ENCODE data around the gene IL1RAPL1.

The IL1RAPL1 gene

DNA sequence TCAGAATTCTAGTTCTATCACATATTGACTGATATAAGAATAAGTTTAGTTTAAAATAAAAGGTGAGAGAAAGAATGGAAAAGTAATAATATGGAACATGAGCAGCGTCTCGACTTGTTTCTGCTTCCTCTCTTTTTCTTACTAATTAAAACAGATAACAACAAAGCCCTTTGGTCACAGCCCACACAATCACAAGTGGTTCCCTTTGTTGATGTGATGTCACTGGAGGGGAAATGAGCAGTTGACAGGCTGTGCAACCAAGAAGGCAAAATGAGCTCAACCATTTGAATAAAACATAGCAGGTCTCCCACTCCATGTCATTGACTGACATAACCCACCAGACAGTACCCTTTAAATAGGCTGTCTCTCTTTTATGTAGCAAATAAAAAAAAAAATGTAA lies 1285.6 kb downstream of the IL1RAPL1 start:
- DNase-seq (ENCODE audit: low spot score): no peak

DNA sequence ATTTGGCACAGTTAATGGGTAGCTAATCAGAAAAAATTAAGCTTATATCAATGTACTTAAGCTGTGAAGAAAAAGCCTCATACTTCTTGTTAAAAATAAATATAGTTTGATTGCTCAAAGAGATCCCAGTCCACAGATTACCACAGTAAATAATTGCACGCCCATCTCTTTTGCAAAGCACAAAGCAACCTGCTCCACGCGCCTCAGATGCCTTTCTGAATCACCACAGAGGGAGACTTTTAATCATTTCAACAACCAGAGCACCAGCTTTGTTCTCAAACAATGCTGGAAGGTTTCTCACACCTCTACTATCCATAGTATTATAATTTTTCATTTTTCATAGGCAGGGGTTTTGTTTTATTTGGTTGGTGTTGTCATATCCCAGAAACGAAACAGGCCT lies 1289.5 kb downstream of the IL1RAPL1 start:
- TF ChIP-seq, protein P1, sequence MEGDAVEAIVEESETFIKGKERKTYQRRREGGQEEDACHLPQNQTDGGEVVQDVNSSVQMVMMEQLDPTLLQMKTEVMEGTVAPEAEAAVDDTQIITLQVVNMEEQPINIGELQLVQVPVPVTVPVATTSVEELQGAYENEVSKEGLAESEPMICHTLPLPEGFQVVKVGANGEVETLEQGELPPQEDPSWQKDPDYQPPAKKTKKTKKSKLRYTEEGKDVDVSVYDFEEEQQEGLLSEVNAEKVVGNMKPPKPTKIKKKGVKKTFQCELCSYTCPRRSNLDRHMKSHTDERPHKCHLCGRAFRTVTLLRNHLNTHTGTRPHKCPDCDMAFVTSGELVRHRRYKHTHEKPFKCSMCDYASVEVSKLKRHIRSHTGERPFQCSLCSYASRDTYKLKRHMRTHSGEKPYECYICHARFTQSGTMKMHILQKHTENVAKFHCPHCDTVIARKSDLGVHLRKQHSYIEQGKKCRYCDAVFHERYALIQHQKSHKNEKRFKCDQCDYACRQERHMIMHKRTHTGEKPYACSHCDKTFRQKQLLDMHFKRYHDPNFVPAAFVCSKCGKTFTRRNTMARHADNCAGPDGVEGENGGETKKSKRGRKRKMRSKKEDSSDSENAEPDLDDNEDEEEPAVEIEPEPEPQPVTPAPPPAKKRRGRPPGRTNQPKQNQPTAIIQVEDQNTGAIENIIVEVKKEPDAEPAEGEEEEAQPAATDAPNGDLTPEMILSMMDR (IDR thresholded peaks at IDR 0.05): no peak
- Histone ChIP-seq H3K27ac (no peak overlapping the region), H3K4me3 (no peak overlapping the region)
- DNase-seq (ENCODE audit: low spot score): no peak

More for the DNA sequence above, 1285.6 kb downstream of the IL1RAPL1 start:
- TF ChIP-seq, protein P1 (IDR thresholded peaks at IDR 0.05): no peak
- no peak overlapping the region for H3K27ac ChIP-seq
- no peak overlapping the region for H3K4me3 ChIP-seq

DNA sequence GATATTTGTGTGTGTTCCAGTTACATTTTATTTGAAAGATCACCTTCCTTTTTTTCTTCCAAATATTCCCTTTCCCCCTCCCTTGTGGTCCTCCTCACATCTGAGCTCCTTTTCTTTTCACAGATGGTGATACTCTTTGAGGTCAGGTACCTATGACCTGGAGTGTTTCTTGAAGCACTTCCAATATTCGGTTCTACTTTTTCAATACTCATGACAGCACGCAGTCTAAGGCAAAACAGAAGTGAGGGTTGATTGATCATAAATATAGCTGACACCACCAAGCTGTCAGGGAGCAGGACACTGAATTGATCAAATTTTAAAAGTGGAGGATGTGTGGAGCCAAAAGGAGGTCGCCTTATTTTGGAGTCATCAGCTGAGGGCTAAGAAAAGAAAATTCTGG lies 1293.7 kb downstream of the IL1RAPL1 start:
- DNase-seq (ENCODE audit: low spot score): no peak
- H3K4me3 ChIP-seq: no peak overlapping the region
- H3K27ac ChIP-seq: no peak overlapping the region
- TF ChIP-seq, protein P1 (IDR thresholded peaks at IDR 0.05): no peak

DNA sequence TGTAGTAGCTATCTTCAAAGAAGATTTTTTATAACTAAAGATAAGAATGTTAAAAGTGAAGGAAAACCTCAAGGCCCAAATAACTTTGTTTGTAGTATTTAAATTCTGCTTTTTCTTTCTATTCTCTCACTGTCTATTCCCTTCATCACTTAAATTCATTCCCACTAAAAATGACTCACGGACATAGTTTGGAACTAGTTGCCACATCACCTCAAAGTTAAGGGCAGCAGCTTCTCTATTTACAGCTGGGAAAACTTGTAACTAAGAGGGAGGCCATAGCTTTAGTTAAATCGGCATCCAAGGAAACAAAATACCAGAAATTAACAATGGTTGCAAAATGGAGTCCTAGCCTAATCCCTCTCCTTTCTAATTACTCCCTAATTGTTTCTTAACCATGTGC lies 1302.8 kb downstream of the IL1RAPL1 start:
- TF ChIP-seq, protein P1 (IDR thresholded peaks at IDR 0.05): no peak
- DNase-seq (ENCODE audit: low spot score): no peak
- H3K27ac ChIP-seq: no peak overlapping the region
- no peak overlapping the region for H3K4me3 ChIP-seq

DNA sequence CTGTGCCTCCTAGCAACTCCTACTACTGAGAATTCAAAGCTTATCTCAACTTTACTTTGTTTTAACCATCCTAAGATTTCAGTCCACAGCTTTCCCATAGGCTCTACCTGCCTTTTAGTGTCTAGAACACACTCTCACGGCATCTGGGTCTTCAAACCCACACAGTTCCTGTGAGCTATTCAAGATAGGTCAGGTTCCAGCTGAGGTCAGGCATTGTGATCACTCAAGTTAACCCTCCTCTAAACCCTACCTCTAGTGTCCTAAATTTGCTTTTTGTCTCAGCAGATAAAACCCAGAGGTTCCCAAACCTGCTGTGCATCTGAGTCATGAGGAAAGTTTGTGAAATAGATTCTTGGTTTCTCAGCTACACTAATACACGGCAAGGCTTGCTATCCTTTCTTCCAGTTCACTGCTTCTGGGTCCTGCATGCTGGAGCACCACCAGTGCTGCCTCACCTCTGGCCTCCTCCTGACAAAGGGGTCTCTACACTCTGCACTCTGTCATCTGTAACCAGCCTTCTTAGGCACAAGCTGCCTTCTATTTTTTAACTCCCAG lies 1303.5 kb downstream of the IL1RAPL1 start:
- Histone ChIP-seq H3K27ac (no peak overlapping the region), H3K4me3 (no peak overlapping the region)
- DNase-seq (ENCODE audit: low spot score): no peak
- TF ChIP-seq, protein P1 (IDR thresholded peaks at IDR 0.05): no peak

DNA sequence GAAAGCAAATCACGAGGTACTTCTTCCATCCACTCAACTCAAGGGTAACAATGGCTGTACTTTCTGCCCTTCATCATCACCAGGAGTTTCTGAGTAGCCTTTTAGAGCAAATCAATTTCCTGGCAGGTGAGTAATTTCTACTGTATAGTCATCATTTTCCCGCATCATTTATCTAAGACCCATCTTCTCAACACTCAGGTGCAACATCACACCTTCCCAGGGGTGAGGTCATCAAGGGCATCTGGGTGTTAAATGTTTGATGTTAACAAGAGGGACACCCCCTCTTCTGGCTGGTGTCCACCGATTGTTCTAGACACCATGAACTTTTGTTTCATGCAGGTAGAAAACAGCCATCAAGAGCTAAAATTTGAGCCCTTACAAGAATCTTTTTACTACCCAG lies 1314.8 kb downstream of the IL1RAPL1 start:
- TF ChIP-seq, protein P1 (IDR thresholded peaks at IDR 0.05): no peak

DNA sequence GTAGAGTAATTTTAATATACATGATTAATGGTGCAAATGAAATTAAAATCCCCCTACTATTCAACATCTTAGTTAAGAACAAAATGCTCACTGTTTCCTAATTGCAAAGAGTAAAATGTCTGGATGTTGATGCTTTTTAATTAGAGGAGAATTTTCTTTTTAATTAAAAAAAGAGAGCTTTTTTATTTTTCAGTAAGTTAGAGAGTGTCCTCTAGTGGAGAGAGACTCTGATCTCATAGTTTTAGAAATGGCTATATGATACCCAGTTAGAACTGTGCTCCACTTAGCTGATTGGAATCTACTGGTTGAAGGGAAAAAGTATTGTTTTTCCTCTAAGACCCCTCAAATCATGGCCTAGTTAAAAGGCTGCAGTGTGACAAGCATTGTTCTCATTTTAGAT lies 1316.1 kb downstream of the IL1RAPL1 start:
- TF ChIP-seq, protein P1 (IDR thresholded peaks at IDR 0.05): no peak
- H3K27ac ChIP-seq: no peak overlapping the region
- no peak for DNase-seq (ENCODE audit: low spot score)
- H3K4me3 ChIP-seq: no peak overlapping the region

More for the DNA sequence above, 1314.8 kb downstream of the IL1RAPL1 start:
- Histone ChIP-seq H3K4me3 (no peak overlapping the region), H3K27ac (no peak overlapping the region)
- no peak for DNase-seq (ENCODE audit: low spot score)
